CD14-positive monocyte (primary cell): Measurements from ENCODE around the gene ITK. TPM values are rescaled to one million over a fixed set of nuclear protein-coding genes. Genes with fewer than 3 reads are reported as not detected.

Experiments used
- DNase-seq, 3 donors: peaks; one replicate each; pipeline ENCODE4 v3.0.0-alpha.2; 2011 to 2022
- H2AFZ ChIP-seq: 2 replicates; pipeline ENCODE4 v1.6.0; 2012; ENCODE audit warnings: mild to moderate bottlenecking, low read depth, low read length, inconsistent platforms; ENCODE audit not compliant: insufficient read depth, poor library complexity, severe bottlenecking
- H3K27ac ChIP-seq, 2 donors: 1 replicate in 1 of 2; 2 replicates in 1 of 2; pipeline ENCODE4 v1.5.1; 2012 to 2013; ENCODE audit warnings: low read length in 2 of 2, control low read depth in 1 of 2, inconsistent platforms in 1 of 2, low read depth in 1 of 2, mild to moderate bottlenecking in 1 of 2
- H3K27me3 ChIP-seq, 2 donors: one replicate each; pipeline versions ENCODE4 v1.6.0 to v1.6.1; 2011 to 2013; ENCODE audit warnings: low read length in 2 of 2; ENCODE audit not compliant: control insufficient read depth in 2 of 2, insufficient read depth in 2 of 2
- H3K36me3 ChIP-seq, 2 donors: replicated peaks in 1 of 2; 1 replicate in 1 of 2; 2 replicates in 1 of 2; pipeline versions ENCODE4 v1.5.1 to v1.6.1; 2012 to 2013; ENCODE audit warnings: low read length in 2 of 2, control low read depth in 1 of 2, inconsistent platforms in 1 of 2, mild to moderate bottlenecking in 1 of 2; ENCODE audit not compliant: insufficient read depth in 2 of 2, control insufficient read depth in 1 of 2
- H3K4me1 ChIP-seq, 2 donors: 1 replicate in 1 of 2; 2 replicates in 1 of 2; pipeline versions ENCODE4 v1.5.1 to v1.6.1; 2012 to 2013; ENCODE audit warnings: low read length in 2 of 2, control low read depth in 1 of 2, inconsistent platforms in 1 of 2, mild to moderate bottlenecking in 1 of 2, moderate library complexity in 1 of 2; ENCODE audit not compliant: insufficient read depth in 2 of 2, control insufficient read depth in 1 of 2
- H3K4me2 ChIP-seq: replicated peaks from 2 replicates; pipeline ENCODE3; 2012; ENCODE audit warnings: low read length, moderate library complexity, mild to moderate bottlenecking; ENCODE audit not compliant: poor library complexity, severe bottlenecking; ENCODE audit errors: extremely low read depth
- H3K4me3 ChIP-seq, 3 experiments: fragments of 200-600 bp in 1 of 3; sonication (generic) in 1 of 3; replicated peaks in 1 of 3; 1 replicate in 2 of 3; 2 replicates in 1 of 3; pipeline ENCODE4 v1.5.1; 2011 to 2013; ENCODE audit warnings: low read length in 3 of 3, mild to moderate bottlenecking in 3 of 3, control low read depth in 2 of 3, low read depth in 2 of 3, inconsistent platforms in 1 of 3, moderate library complexity in 1 of 3
- H3K79me2 ChIP-seq: 2 replicates; pipeline ENCODE4 v1.6.0; 2012; ENCODE audit warnings: mild to moderate bottlenecking, control low read depth, inconsistent platforms, low read length, moderate library complexity; ENCODE audit not compliant: insufficient read depth
- H3K9ac ChIP-seq: 2 replicates; pipeline ENCODE4 v1.6.0; 2017; ENCODE audit warnings: low read length, mild to moderate bottlenecking; ENCODE audit not compliant: insufficient read depth, poor library complexity, severe bottlenecking
- H3K9me3 ChIP-seq, 2 donors: replicated peaks in 1 of 2; 1 replicate in 1 of 2; 2 replicates in 1 of 2; pipeline versions ENCODE4 v1.5.1 to v1.6.1; 2012 to 2013; ENCODE audit warnings: low read length in 2 of 2, control low read depth in 1 of 2; ENCODE audit not compliant: control insufficient read depth in 1 of 2, insufficient read depth in 1 of 2
- H4K20me1 ChIP-seq: 2 replicates; pipeline ENCODE4 v1.6.0; 2012; ENCODE audit warnings: mild to moderate bottlenecking, low read length, control low read depth, moderate library complexity; ENCODE audit not compliant: insufficient read depth
- H3K27ac Mint-ChIP-seq, 7 donors: one replicate each; pipeline ENCODE4 v1.8.0; 2020; ENCODE audit warnings: mild to moderate bottlenecking in 7 of 7, mixed read lengths in 7 of 7, moderate library complexity in 6 of 7, inconsistent platforms in 2 of 7
- H3K27me3 Mint-ChIP-seq, 3 donors: one replicate each; pipeline ENCODE4 v1.8.0; 2021 to 2022; ENCODE audit warnings: low read depth in 3 of 3, mild to moderate bottlenecking in 3 of 3, mixed read lengths in 3 of 3, moderate library complexity in 3 of 3, inconsistent platforms in 1 of 3
- H3K36me3 Mint-ChIP-seq, 2 donors: one replicate each; pipeline ENCODE4 v1.8.0; 2020; ENCODE audit warnings: mixed read lengths in 2 of 2, inconsistent platforms in 1 of 2, mild to moderate bottlenecking in 1 of 2
- H3K4me1 Mint-ChIP-seq: one replicate; pipeline ENCODE4 v1.8.0; 2020; ENCODE audit warnings: mild to moderate bottlenecking, mixed read lengths
- H3K4me3 Mint-ChIP-seq, 2 donors: one replicate each; pipeline ENCODE4 v1.8.0; 2020; ENCODE audit warnings: mild to moderate bottlenecking in 2 of 2, mixed read lengths in 2 of 2, moderate library complexity in 1 of 2
- H3K9me3 Mint-ChIP-seq, 7 donors: one replicate each; pipeline ENCODE4 v1.8.0; 2020 to 2022; ENCODE audit warnings: mixed read lengths in 7 of 7, mild to moderate bottlenecking in 6 of 7, moderate library complexity in 6 of 7, inconsistent platforms in 2 of 7
- CTCF ChIP-seq: fragments of 200-600 bp; IDR thresholded peaks from one replicate; pipeline ENCODE4 v1.8.0; 2022; ENCODE audit warnings: antibody characterized with exemption, mild to moderate bottlenecking
- WGBS: methylation state at CpG from one replicate; pipeline ENCODE4 v1.1.5; 2013; ENCODE audit warnings: missing lambda C conversion rate; ENCODE audit not compliant: insufficient coverage; 5-methylcytosine and 5-hydroxymethylcytosine counted together
- intact Hi-C, 2 donors: fragments of 100-400 bp; cut with micrococcal nuclease; formaldehyde crosslinking; loops; one replicate each; pipeline versions ENCODE4 v1.15.0 to v1.15.1; 2023
- polyA plus RNA-seq, 3 donors: library from polyadenylated mRNA; depleted of rRNA in 1 of 3; unstranded in 2 of 3; stranded (reverse) in 1 of 3; fragments of 300-500 nt in 2 of 3; fragments of >200 nt in 1 of 3; fragmentation: Illumina TruSeq in 2 of 3; gene quantifications; 1 replicate in 2 of 3; 2 replicates in 1 of 3; pipeline ENCODE4 v1.2.3, GENCODE V29; 2012 to 2021

The ITK gene
- polyA plus RNA-seq, 3 donors, result 0.03 to 0.60 (median 0.39) TPM

GRCh38 chr5:157167214-157167621, 13.4 kb upstream of the ITK start:
- Histone ChIP-seq H3K79me2 (no peaks in the 10 kb centered on the region), H3K27ac (no peak overlapping the region), H3K4me2 (no peak overlapping the region), H3K36me3 (no peaks in the 10 kb centered on the region), H3K9ac (no peak overlapping the region), H3K4me1 (no peaks in the 10 kb centered on the region), H3K9me3 (peaks cover 0 to 3% of the 10 kb centered on the region in 2 donors), H3K4me3 (no peak overlapping the region), H4K20me1 (no peaks in the 10 kb centered on the region), H3K27me3 (no peaks in the 10 kb centered on the region), H2AFZ (no peak overlapping the region)
- no peaks in the 10 kb centered on the region for H3K36me3 Mint-ChIP-seq
- no peak overlapping the region for H3K27ac Mint-ChIP-seq
- no peak for TF ChIP-seq CTCF
- H3K4me3 Mint-ChIP-seq, result no peak overlapping the region
- H3K4me1 Mint-ChIP-seq, result no peaks in the 10 kb centered on the region
- 83% methylated on average over 1 of the region's 4 CpGs for WGBS
- peaks cover 4 to 10% (median 5%) of the 10 kb centered on the region in 3 donors for H3K27me3 Mint-ChIP-seq
- intact Hi-C loops, result no loop called here
- H3K9me3 Mint-ChIP-seq, result peaks cover 3 to 14% (median 6%) of the 10 kb centered on the region in 7 donors
- no peak for DNase-seq

- Histone ChIP-seq H3K36me3 (no peaks in the 10 kb centered on the region), H3K4me2 (no peak overlapping the region), H3K9ac (no peak overlapping the region), H4K20me1 (no peaks in the 10 kb centered on the region), H3K4me1 (no peaks in the 10 kb centered on the region), H3K27ac (no peak overlapping the region), H3K4me3 (no peak overlapping the region), H2AFZ (no peak overlapping the region), H3K9me3 (peaks cover 0 to 3% of the 10 kb centered on the region in 2 donors), H3K27me3 (no peaks in the 10 kb centered on the region), H3K79me2 (no peaks in the 10 kb centered on the region)
- Mint-ChIP-seq H3K4me3 (no peak overlapping the region), H3K36me3 (no peaks in the 10 kb centered on the region), H3K27ac (no peak overlapping the region), H3K27me3 (peaks cover 2 to 13% (median 4%) of the 10 kb centered on the region in 3 donors), H3K4me1 (no peaks in the 10 kb centered on the region), H3K9me3 (peaks cover 3 to 15% (median 9%) of the 10 kb centered on the region in 7 donors)
- no peak for DNase-seq
- 81% methylated on average over 3 of the region's 5 CpGs for WGBS
- intact Hi-C loops, result no loop called here
- TF ChIP-seq CTCF, result no peak
These were observed 12.4 kb upstream of the ITK start for GRCh38 chr5:157168286-157168685.
